ENCODE data around the gene FRMD4B.

GRCh38 chr3:69409831-69410230, 23.9 kb upstream of the FRMD4B start:
- no peak for TF ChIP-seq POLR2AphosphoS5 (IDR thresholded peaks at IDR 0.05; ENCODE audit: low read depth)
- TF ChIP-seq, protein P1, sequence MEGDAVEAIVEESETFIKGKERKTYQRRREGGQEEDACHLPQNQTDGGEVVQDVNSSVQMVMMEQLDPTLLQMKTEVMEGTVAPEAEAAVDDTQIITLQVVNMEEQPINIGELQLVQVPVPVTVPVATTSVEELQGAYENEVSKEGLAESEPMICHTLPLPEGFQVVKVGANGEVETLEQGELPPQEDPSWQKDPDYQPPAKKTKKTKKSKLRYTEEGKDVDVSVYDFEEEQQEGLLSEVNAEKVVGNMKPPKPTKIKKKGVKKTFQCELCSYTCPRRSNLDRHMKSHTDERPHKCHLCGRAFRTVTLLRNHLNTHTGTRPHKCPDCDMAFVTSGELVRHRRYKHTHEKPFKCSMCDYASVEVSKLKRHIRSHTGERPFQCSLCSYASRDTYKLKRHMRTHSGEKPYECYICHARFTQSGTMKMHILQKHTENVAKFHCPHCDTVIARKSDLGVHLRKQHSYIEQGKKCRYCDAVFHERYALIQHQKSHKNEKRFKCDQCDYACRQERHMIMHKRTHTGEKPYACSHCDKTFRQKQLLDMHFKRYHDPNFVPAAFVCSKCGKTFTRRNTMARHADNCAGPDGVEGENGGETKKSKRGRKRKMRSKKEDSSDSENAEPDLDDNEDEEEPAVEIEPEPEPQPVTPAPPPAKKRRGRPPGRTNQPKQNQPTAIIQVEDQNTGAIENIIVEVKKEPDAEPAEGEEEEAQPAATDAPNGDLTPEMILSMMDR (conservative IDR thresholded peaks at IDR 0.05; ENCODE audit: low read depth in 2 of 2): no peak
- no peak for TF ChIP-seq ETS1 (IDR thresholded peaks at IDR 0.05)
- no peak for TF ChIP-seq REST (IDR thresholded peaks at IDR 0.05; ENCODE audit: unreplicated experiment)
- no peak for TF ChIP-seq CREB1 (CRISPR knock-in tag; IDR thresholded peaks at IDR 0.05; ENCODE audit: low read depth)
- TF ChIP-seq ZNF462 (CRISPR knock-in tag; IDR thresholded peaks at IDR 0.05): no peak
- no peak for TF ChIP-seq EZH2phosphoT487 (IDR thresholded peaks at IDR 0.05; ENCODE audit: unreplicated experiment)
- TF ChIP-seq EZH2 (IDR thresholded peaks at IDR 0.05; ENCODE audit: low read depth, unreplicated experiment): no peak
- no peak for TF ChIP-seq ZNF331 (CRISPR knock-in tag; IDR thresholded peaks at IDR 0.05; ENCODE audit: low read depth)
- no peak for TF ChIP-seq JUNB (IDR thresholded peaks at IDR 0.05; ENCODE audit: unreplicated experiment)
- no peak for TF ChIP-seq ZNF114 (CRISPR knock-in tag; IDR thresholded peaks at IDR 0.05)
- TF ChIP-seq STAT1 (IDR thresholded peaks at IDR 0.05; ENCODE audit: unreplicated experiment): no peak
